Activated CD8-positive, alpha-beta memory T cell treated with anti-CD3 and anti-CD28 coated beads, Interleukin-2, amount 50 U/mL, for 1 hour (primary cell): ENCODE results near the gene ABCA4.
A peak's percentile ranks its signal among the peaks of the same experiment; 100 is the strongest.

Source experiments
- DNase-seq: peaks from one replicate; pipeline ENCODE4 v3.0.0-alpha.2; 2020; ENCODE audit errors: extremely low read depth

The ABCA4 gene

DNA sequence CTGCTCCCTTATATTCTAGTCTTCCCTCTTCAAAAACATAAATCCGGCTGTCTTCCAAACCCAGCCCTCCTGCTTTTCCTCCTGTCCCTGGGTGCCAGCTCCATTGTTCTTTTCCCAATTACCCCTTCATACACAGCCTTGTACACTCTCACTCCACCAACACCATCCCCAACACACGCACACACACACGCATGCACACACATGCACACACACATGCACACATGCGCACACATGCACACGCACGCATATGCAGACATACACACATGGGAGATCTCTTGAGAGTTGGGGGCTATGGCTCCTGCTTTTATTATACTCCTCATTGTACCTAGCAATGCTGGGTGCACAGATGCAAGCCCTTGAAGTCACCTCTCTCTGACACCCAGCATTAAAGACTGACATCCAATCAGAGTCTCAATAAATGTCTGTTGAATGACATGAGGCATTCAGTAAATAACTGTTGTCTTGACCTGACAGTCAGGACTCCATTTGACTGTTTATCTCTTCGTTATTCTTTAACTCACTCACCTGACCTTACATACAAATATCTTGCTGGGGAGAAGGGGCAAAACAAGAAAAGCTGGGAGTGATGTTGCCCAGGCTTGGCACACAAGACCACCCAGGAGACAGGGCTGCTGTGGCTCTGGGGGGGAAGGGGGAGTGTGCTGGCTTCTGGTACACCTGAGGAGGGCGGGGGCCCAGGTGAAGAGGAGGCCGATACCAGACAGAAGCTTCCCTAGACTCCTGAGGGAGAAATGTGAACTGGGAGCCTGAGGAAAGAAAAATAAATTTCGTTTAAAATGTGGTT is 16.0 kb downstream of the ABCA4 start:
- DNase-seq = no peak

DNA sequence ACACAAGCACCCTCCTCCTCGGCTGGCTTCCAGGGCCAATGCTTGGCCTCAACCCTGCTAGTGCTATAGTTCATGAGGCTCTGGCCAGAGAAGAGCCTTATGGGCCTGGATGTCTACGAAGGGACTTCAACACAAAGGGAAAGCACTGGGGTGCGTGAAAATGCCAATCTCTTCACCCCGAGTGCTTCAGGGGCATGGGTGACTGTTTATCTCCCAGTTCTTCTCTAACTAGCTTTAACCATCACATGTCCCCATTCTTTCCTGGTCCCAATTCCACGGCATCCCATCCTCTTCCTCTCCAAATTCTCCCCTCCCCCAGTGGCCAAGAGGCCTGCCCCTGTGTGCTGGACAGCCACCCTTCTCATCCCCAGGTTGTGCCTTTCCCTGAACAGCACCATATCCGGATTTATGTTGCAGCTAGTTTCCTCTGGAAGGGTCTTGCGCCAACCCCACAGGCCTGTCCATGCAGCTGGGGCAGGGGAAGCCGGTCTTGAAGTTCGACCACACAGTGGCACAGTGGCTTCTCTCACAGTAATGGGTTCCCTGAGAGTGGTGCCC is 16.7 kb downstream of the ABCA4 start:
- no peak for DNase-seq

DNA sequence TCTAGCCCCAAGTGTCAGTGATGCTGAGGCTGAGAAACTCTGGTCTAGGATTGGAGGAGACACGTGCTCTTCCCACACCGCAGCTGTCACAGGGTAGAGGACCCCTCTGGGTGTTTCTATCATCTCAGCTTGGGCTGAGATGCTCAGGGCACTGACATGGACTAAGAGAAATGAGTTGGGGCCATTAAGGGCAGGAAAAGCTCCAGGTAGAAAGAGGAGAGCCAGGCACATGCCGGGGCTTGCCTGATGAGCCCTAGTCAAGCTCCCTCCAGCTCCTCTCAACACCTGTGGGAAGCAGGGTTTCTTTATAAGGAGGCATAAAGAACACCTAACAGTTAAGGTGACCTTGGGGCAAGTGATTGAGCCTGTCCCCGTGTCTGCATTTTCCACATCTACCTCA is 17.3 kb downstream of the ABCA4 start:
- DNase-seq = no peak

DNA sequence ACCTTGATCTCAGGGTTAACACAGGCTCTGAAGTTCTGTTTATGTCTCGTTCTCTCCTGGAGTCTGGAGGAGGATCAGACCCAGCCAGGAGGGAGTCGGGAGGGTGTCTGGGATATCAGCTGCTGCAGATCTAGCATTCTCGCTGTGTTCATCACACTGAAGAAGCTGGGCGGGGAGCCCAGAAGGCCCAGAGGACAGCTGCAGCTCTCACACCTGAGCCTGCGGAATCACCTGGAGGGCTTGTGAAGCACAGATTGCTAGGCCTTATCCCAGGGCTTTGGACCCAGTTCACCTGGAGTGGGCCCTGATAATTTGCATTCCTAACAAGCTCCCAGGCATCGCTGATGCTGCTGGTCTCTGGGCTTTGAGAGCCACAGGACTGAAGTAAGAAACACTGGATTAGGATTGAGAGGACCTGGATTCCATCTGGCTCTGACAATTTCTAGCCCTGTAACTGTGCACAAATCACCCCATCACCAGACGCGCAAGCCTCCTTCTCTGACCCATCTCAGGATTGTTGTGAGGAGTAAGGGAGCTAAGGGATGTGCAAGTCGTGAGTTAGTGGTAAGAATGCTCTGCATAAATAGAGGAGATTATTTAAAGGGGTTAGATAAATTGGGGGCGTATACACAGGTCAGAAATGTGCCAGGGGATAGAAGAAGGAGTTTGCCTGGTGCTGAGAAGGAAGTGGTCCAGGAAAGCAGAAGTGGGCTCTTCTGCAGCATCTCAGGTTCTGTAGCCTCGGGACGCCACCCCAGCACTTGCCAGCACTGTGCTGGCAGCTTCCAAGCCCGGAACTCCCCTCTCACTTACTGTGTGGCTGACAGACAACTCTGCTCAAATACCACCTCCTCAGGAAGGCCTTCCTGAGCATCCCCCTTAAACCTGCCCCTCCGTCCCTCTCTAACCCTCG is 19.1 kb downstream of the ABCA4 start:
- DNase-seq = no peak

DNA sequence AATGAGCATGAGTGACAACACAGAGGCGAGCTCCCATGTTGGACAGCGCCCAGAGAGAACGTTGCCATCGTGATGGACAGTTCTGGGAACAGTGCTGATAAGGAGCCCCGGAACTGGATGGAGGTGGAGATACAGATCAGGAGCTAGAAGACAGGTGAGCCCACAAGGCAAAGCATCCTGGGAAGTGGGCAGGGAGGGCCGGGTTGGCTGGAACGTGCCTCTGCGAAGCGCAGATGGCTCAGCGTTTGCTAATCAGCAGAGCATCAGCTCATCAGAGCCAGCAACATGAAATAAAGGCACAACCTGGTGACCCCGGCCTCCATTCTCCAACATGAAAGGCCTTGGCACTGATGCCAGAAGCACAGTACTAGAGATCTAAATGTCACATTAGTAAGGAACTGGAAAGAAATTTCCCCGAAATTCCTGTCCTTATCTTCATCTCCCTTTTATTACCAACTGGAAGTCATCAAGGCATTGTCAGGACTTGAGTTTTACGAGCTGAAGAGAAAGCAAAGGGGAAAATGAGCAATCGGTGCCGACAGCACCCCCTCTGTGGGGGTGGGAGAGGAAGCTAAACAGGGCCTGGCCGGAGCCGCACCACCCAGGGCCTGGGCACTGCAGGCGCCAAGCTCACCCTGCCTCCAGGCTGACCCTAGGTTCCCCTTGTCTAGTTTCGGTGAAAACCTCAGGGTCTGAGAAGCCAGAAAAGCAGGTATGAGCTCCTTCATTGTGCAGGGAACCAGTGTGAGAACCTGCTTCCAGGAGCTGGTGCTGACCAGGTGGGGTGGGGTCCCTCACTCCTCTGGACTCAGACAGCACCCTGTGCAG is 19.9 kb downstream of the ABCA4 start:
- DNase-seq = no peak

DNA sequence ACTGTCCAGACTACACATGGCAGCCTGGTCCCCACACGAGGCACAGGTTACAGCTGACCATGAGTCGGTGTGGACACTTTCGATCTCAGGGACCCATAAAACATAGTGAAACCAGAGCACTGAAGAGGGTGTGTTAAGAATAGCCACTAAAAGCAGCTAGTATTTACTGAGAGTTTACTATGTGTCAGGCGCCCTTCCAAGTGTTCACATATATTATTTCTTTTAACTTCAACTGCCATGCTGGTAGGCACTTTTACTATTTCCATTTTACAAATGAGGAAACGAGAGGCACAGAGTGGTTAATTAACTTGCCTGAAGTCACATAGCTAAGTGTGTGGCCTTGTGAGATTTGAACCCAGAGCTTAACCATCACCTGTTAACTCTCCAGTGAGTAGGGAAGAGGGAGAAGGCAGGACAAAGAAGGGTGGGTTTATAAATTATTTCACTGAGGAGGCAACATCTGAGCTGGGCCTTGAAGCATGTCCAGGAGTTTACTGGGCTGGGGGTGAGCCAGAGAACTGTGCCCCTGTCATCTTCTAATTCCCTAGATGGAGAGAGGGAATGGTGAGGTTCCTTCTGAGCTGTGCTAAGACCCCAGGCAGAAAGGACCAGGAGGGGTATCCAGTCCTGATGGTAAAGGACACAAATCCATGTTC is 20.7 kb downstream of the ABCA4 start:
- no peak for DNase-seq

DNA sequence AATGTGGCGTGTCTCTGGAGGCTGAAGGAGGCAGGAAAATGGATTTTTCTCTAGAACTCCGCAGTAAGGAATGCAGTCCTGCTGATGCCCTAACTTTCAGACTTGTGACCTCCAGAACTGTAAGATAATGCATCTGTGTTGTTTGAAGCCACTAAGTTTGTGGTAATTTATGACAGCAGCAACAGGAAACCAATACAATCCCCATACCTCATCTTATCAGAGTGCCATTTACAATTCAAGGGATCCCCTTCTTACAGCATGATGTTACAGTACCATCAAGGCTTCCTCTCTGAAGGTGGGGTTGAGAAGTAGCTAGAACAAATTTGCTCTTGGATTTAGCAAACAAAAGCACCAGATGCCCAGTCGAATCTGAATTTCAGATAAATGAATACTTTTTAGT is 21.6 kb downstream of the ABCA4 start:
- DNase-seq = no peak

DNA sequence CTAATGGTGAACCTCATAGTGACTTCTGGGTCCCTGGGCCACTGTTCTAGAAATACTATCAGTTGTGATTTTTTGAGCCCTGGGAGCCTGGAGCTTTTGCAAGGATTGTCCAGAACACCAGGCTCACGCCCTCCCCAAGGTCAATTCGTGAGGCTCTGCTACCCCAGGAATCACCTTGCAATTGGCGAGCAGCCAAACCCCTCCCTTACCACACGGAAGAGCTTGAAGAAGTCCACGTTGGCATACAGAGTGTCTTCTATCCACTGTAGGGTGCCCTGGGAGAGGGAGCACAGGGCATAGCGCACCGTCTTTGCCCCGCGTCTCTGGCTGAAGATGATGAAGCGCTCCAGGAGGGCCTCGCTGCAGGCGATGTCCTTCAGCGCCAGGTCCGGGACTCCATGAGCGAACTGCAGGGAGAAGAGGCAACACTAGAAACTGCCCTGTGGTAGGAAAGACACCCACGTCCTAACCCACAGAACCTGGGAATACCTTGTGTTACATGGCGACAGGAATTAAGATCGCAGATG is 22.3 kb downstream of the ABCA4 start:
- DNase-seq = no peak

DNA sequence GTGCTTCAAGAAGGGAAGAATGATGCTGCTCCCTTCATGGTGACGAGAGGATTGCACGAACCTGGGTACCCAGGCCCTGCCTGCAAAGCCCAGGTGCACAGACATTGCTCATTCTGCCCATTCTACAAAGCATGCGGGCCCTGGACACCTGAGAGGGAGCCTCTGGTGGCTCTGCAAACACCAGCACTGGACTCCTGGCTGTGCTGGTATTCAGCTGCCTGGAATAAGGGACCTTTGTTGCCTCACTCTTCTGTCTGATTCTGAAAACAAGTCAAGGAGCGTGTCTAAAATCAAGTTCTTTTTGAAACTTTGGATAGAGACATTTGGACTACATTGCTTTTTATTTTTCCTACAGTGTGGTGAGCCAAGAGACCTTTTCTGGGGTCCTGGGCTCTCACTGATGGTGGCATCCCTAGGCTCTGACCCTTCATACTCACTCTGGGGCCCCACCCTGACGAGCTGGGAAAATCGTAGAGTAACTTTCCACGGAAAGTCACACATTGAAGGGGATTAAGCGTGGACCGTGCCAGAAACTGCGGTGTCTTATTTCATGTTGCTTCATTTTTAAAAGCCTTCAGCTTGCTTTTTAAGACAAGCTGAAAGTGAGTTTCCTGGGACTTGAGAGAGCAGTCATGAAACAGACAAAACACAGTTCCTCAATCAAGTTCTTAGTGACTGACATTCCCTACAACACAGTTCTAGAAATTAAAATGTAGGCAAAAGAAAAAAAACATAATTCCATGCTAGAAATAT is 24.0 kb downstream of the ABCA4 start:
- DNase-seq = no peak

DNA sequence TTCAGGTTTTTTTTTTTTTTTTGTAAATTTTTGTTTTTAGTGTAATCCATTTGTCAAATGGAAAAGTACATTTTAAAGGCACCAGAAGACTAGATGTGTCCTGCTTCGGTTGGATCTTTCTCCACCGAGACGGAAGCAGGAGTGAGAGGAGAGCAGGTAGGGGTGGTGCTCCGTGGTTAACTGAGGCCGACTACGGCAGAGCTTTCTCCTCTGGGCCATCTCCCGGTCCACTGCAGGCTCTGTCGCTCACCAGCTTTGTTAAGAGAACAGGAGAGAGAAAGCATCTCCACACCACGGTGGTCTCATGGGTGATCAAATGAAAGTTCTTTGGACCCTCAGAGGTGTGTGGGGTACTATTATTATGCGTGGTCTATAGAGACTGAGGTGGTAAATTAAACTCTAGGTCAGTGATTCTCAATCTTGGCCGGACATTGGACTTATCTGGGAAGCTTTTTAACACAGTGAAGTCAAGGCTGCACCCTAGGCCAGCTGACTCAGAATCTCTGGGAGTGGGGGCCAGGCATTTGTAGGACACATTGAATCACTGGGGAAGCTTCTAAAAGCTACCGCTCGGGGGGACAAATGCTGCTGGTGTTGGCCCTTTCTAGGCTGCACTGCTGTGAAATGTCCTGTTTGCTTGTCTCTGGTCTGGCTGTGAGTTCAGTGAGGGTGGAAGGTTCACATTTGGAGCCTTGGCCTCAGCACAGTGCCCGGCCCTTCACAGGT is 25.0 kb downstream of the ABCA4 start:
- DNase-seq = no peak

DNA sequence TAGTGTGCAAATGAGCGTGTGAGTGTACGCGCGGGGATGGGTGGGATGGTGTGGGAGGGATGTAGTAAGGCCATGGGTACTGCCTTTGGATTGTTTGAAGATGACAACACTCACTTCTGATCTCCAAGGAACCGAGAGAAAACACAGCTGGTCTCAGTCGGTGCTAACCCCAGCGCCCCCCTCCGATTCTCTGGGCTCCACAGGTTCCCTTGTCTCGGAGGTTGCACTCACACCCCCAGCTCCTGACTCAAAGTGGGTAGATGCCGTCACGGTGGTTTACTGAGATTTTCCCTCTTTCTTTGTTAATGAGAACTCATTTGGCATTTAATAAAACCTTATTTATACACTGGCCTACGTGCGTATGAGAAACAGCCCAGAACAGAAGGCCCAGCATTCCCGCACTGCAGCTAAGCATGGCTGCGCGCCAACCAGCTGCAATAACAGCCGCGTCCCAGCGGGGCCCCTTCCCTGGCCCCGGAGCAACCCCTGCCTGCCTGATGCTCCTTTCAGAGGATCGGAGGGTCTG is 25.8 kb downstream of the ABCA4 start:
- DNase-seq = no peak

DNA sequence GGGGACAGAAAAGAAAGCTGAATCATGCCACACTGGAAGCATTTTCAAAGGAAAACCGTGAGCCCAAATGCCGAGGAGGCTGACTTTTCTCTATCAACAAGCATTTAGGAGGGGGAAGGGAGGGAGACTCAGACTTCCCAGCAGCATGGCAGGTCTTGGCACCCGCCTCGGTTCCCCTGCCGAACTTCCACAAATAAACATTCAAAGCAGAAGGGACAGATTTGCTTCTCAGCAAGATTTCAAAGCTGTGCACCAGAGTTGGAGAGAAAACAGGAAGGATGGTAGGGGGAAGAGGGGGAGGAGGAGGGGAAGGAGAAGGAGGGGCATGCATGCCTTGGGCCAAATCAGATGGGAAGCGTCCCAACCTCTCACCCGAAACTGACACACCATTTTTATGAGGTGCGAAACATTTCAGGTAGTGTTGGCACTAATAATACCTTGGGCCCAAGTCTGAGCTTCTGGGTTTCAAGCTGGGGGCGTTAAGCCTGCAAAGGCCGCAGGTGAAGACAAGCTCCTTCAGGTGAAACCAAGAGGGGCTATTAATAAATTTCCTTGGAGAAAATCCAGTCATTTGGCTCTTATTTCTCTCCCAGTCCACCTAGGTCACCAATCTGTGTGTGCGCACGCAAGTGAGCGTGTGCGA is 26.4 kb downstream of the ABCA4 start:
- no peak for DNase-seq

DNA sequence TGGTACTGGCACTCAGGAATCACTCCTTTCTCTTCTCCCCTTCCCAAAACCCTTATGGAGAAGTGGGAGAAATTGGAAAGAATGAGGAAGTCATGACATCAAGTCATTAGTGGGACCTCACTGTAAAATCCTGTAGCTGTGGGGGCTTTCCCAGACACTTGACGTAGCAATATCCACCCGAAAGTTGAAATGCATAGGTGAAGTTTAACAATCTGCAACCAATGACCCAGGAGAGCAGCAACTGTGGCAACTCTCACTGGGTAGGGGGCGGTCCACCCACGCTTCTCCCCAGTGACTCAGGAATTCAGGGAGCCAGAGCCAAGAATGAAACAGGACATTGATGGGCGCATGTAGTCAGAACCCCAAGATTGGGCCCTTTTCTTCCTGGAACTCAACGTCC is 27.0 kb downstream of the ABCA4 start:
- DNase-seq = no peak

DNA sequence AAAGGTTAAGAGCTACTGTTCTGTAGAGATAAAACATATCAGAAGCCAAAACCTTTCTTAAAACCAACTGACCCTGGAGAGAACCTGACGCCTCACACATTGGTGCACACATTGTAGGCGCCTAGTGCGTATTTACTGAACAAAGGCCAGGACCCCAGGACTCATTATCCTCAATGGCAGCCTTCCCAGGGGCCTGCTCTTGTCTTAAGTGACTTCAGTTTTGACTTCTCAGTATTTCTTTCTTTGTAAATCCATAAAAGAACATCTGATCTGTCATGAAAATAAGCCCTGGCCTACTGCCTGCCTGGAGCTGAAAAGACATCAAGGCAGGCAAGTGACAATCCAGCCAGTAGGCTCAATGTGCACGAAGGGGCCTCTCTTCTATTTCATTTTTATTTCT is 27.6 kb downstream of the ABCA4 start:
- DNase-seq = no peak

DNA sequence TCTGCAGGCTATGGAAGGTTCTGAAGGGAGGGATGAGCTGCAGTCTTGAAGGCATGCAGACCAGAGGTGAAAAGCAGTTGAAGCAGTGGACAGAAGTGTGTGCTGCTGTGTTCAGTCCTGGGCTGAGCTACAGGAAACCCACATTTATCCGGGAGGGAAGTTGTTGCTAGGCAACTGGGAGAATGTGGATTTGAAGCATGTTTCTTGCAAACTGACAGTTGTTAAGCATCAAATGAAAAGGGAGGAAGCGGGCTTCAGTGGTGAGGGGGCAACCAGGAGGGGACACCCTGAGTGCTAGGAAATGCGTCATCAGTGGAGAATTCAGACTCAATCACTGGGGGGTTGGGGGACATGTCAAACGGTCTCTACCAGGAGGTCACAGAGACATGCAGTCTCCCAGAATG is 28.7 kb downstream of the ABCA4 start:
- DNase-seq = peak; percentile 1

DNA sequence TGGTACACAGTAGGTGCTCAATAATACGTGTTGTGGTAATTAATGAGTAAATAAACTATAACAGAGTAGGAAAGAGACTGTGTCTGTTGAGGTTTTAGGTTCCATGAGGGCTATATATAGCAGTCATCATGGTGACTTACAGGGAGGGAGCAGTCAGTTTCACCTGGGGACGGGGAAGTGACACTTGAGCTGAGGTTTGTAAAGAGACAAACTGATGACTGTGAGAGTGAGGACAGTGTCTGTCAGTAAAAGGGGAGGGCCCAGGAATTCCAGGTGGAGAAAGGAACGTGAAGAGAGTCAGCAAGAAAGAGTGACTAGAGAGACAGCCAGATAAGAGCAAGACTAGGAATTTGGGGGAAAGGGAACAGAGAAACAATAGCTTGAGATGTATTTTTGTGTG is 30.2 kb downstream of the ABCA4 start:
- DNase-seq = no peak

DNA sequence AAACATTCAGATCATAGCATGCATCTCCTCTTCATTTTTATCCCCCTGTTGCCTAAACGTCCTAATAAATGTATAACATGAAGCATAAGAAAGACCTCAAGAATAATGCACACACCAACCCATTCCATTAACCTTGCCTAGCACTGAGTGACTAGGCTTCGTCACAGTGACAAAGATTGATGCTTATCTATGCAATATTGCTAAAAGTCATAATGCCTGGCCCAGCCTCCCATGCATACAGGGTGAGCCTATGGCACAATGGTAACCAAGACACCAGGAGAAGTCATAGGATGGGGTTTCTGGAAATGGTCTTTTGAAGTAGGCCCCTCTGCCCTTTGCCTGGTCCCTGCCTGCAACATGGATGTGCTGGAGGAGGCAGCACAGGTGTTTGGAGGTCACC is 33.8 kb downstream of the ABCA4 start:
- DNase-seq = no peak

DNA sequence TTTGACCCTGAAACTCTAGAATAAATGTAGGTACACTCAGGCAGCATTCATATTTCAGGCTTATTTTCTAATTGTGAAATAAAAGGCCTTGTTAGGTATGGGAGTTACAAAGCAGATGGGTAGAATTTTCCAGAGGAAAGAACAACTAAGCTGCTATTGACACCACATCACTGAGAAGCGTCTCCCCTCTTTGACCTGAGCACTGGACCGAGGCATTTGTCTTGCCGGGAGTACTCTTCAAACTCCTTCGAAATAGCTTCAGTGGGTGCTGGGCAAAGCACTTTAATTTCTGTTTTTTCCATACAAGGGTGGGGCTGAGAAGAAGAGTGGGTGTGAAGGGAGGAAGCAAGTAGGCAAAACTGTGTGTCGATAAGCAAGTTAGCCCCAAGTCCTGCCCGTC is 36.4 kb downstream of the ABCA4 start:
- DNase-seq = no peak

DNA sequence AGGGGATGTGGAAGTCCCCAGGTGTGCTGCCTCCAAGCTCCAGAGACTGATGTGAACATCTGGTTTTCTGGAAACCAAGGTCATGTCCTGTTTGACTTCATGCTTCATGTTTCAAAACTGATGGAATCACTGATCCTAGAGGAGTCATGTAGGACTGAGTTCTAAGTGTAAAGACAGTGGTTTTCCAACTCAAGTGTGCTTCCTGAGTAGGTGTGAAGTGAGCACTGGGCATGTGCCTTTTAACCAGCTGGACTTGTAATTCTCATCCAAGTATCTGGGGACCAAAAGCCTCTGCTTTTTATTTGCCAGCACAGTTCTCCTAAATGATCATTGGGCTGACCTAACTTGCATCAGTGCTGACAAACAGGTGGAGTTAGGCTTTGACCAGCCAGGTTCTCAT is 36.9 kb downstream of the ABCA4 start:
- no peak for DNase-seq
